GM23338 (cell line): ENCODE results near the gene OR52I2. TPM values are rescaled to one million over a fixed set of nuclear protein-coding genes. Genes with fewer than 3 reads are reported as not detected.
A peak's percentile ranks its signal among the peaks of the same experiment; 100 is the strongest.

Experiments used
- ATAC-seq: fragments of 200-7000 bp; cut with Tn5 transposase; 3 replicates; pipeline ENCODE4 v1.9.1; 2020
- DNase-seq: peaks from one replicate; pipeline ENCODE4 v3.0.0-alpha.2; 2015; ENCODE audit warnings: low spot score
- H2AFZ ChIP-seq: fragments of 200-600 bp; sonication (generic); 2 replicates; pipeline ENCODE4 v1.8.0; 2016; ENCODE audit warnings: antibody characterized with exemption, mild to moderate bottlenecking, moderate library complexity
- H3F3A ChIP-seq: fragments of 200-600 bp; sonication (generic); replicated peaks from 2 replicates; pipeline ENCODE4 v1.8.0; 2017; ENCODE audit warnings: antibody characterized with exemption, mixed run types, low read depth
- H3K27ac ChIP-seq: fragments of 200-600 bp; sonication (generic); 2 replicates; pipeline ENCODE4 v1.6.1; 2016; ENCODE audit warnings: low read depth
- H3K27me3 ChIP-seq: fragments of 200-600 bp; sonication (generic); 2 replicates; pipeline ENCODE4 v1.8.0; 2016; ENCODE audit warnings: mild to moderate bottlenecking, mixed run types, moderate library complexity; ENCODE audit not compliant: insufficient read depth
- H3K36me3 ChIP-seq: fragments of 200-600 bp; sonication (generic); 2 replicates; pipeline ENCODE4 v1.8.0; 2016; ENCODE audit warnings: mild to moderate bottlenecking; ENCODE audit not compliant: insufficient read depth
- H3K4me1 ChIP-seq: fragments of 200-600 bp; sonication (generic); 2 replicates; pipeline ENCODE4 v1.8.0; 2016; ENCODE audit warnings: mild to moderate bottlenecking, moderate library complexity; ENCODE audit not compliant: insufficient read depth
- H3K4me2 ChIP-seq: fragments of 200-600 bp; sonication (generic); 2 replicates; pipeline ENCODE4 v1.7.1; 2017; ENCODE audit warnings: mixed run types
- H3K4me3 ChIP-seq: fragments of 200-600 bp; sonication (generic); 2 replicates; pipeline ENCODE4 v1.6.1; 2016; ENCODE audit warnings: mixed run types
- H3K79me2 ChIP-seq: fragments of 200-600 bp; sonication (generic); replicated peaks from 2 replicates; pipeline ENCODE4 v1.8.0; 2017; ENCODE audit warnings: mild to moderate bottlenecking; ENCODE audit not compliant: insufficient read depth
- H3K9me2 ChIP-seq: fragments of 200-600 bp; sonication (generic); 2 replicates; pipeline ENCODE4 v1.8.0; 2017; ENCODE audit not compliant: insufficient read depth
- H4K20me1 ChIP-seq: fragments of 200-600 bp; sonication (generic); replicated peaks from 2 replicates; pipeline ENCODE4 v1.8.0; 2017; ENCODE audit warnings: mild to moderate bottlenecking; ENCODE audit not compliant: insufficient read depth
- H3K27ac Mint-ChIP-seq: 2 replicates; pipeline ENCODE4 v1.8.0; 2020; ENCODE audit warnings: inconsistent platforms, mild to moderate bottlenecking, moderate library complexity, mixed read lengths
- H3K27me3 Mint-ChIP-seq: 3 replicates; pipeline ENCODE4 v1.8.0; 2022; ENCODE audit warnings: low read depth, mild to moderate bottlenecking, moderate library complexity, mixed read lengths, inconsistent platforms; ENCODE audit not compliant: insufficient read depth, poor library complexity
- H3K36me3 Mint-ChIP-seq: 3 replicates; pipeline ENCODE4 v1.8.0; 2021; ENCODE audit warnings: low read depth, mild to moderate bottlenecking, inconsistent platforms, moderate library complexity, mixed read lengths
- H3K4me1 Mint-ChIP-seq: 3 replicates; pipeline ENCODE4 v1.8.0; 2020; ENCODE audit warnings: mild to moderate bottlenecking, inconsistent platforms, mixed read lengths
- H3K4me3 Mint-ChIP-seq: 3 replicates; pipeline ENCODE4 v1.8.0; 2021; ENCODE audit warnings: moderate library complexity, mild to moderate bottlenecking, inconsistent platforms, mixed read lengths
- H3K9me3 Mint-ChIP-seq: 3 replicates; pipeline ENCODE4 v1.8.0; 2020; ENCODE audit warnings: moderate library complexity, mild to moderate bottlenecking, inconsistent platforms, mixed read lengths
- CREB1 ChIP-seq: fragments of 250-450 bp; sonication (Bioruptor Pico); IDR thresholded peaks from 2 replicates; pipeline ENCODE4 v1.5.0; 2020; ENCODE audit warnings: low read depth, mild to moderate bottlenecking, moderate library complexity
- EZH2 ChIP-seq: fragments of 200-600 bp; sonication (generic); IDR thresholded peaks from one replicate; pipeline ENCODE4 v1.8.0; 2017; ENCODE audit warnings: antibody characterized with exemption, mild to moderate bottlenecking, low read depth; ENCODE audit not compliant: unreplicated experiment
- EZH2phosphoT487 ChIP-seq: fragments of 200-600 bp; sonication (generic); IDR thresholded peaks from one replicate; pipeline ENCODE4 v1.8.1; 2018; ENCODE audit warnings: antibody characterized with exemption; ENCODE audit not compliant: unreplicated experiment
- JUNB ChIP-seq: IDR thresholded peaks from one replicate; pipeline ENCODE4 v1.6.1; 2016; ENCODE audit warnings: antibody characterized with exemption; ENCODE audit not compliant: unreplicated experiment
- NANOG ChIP-seq: IDR thresholded peaks from 2 replicates; pipeline ENCODE4 v1.6.1; 2016; ENCODE audit warnings: antibody characterized with exemption, borderline replicate concordance
- POLR2AphosphoS5 ChIP-seq: IDR thresholded peaks from 2 replicates; pipeline ENCODE4 v1.6.1; 2016; ENCODE audit warnings: antibody characterized with exemption, low read depth
- STAT1 ChIP-seq: IDR thresholded peaks from one replicate; pipeline ENCODE4 v1.6.1; 2016; ENCODE audit warnings: antibody characterized with exemption; ENCODE audit not compliant: unreplicated experiment
- ZNF114 ChIP-seq: fragments of 250-450 bp; sonication (Bioruptor Pico); IDR thresholded peaks from 2 replicates; pipeline ENCODE4 v1.5.0; 2020; ENCODE audit warnings: mild to moderate bottlenecking, moderate library complexity
- ZNF331 ChIP-seq: fragments of 250-450 bp; sonication (Bioruptor Pico); IDR thresholded peaks from 2 replicates; pipeline ENCODE4 v1.5.0; 2020; ENCODE audit warnings: low read depth, mild to moderate bottlenecking, moderate library complexity
- polyA plus RNA-seq: library from polyadenylated mRNA; unstranded; fragments of >200 nt; fragmentation: Nextera tagmentation; extraction: Ambion mirVana; gene quantifications from 2 replicates; pipeline ENCODE4 v1.2.1, GENCODE V29; 2016
- total RNA-seq: library from RNA; depleted of rRNA; stranded (reverse); fragments of >200 nt; shearing (Covaris generic); gene quantifications from 2 replicates; pipeline ENCODE4 v1.2.3, GENCODE V29; 2014
- TF ChIP-seq, protein P1 (sequence below): fragments of 250-450 bp; sonication (Bioruptor Pico); IDR thresholded peaks from 2 replicates; pipeline ENCODE4 v1.5.0; 2020; ENCODE audit warnings: mild to moderate bottlenecking, moderate library complexity
- TF ChIP-seq, protein P2 (sequence below): IDR thresholded peaks from 2 replicates; pipeline ENCODE4 v1.6.1; 2016; ENCODE audit warnings: antibody characterized with exemption
- TF ChIP-seq, protein P3 (sequence below): IDR thresholded peaks from one replicate; pipeline ENCODE4 v1.6.1; 2018; ENCODE audit warnings: antibody characterized with exemption; ENCODE audit not compliant: unreplicated experiment
- TF ChIP-seq, protein P4 (sequence below), 2 experiments: fragments of 200-600 bp in 1 of 2; sonication (generic) in 1 of 2; conservative IDR thresholded peaks; 2 replicates each; pipeline versions ENCODE4 v1.5.1 to v1.6.1; 2016 to 2017; ENCODE audit warnings: antibody characterized with exemption in 2 of 2, low read depth in 2 of 2, mild to moderate bottlenecking in 2 of 2, moderate library complexity in 1 of 2

OR52I2 gene
- total and polyA plus RNA-seq, 2 experiments from 2014 or later = 0.03 TPM; not detected in 1

DNA sequence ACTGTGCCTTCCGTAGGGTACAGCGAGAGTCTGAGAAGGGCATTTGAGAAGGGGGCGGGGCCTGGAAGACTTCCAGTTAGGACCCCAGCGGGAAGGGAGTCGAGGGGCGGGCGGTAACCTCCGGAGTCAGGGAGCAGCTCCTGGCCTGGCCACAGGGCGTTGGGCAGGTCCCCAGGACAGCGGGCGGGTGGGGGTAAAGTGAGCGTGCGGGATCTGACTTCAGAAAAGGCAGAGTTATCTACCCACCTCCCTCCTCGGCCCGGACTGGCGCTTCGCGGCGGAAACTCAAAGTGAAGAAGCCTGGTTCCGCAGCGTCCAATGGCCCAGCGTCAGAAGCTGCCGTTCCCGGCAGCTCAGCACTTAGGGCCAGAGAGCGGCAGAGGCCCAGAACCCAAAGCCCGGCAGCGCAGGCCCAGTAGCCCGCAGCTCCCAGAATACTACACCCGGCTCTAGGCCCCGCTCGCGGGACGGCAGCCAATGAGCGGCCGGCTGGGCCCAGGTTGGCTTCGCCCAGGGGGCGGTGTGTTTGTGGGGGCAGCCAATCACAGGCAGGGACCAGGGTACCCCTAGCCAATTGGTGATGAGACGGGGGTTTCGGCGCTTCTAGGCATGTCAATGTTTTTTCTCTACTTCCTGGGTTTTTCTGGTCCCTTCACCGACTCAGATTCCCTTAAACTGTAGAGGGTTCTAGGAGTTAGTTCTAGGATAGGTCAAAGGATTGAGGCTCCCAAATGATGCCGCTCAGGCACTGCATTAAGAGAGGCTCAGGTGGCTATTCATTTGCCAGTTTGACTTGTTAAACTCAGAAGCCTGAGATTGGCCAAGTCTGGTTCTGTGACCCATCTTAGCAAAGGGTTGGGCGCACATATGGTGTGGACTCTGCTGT, 26.5 kb downstream of the OR52I2 start, which contains the start of gene TRIM68:
Gene TRIM68 (minus strand): TSS at position 451 of the 886 bp plus-strand sequence. CDS start 2,727 bp downstream, outside the sequence.
- peak within 1 kb of the TSS; percentile 93; the same call in 1 of the 2 replicates for H2AFZ ChIP-seq
- Mint-ChIP-seq H3K9me3 (no peaks in the 10 kb centered on the region), H3K27me3 (peaks cover 4% of the 10 kb centered on the region), H3K4me1 (peaks cover 6% of the 10 kb centered on the region; the same call in 2 of the 3 replicates), H3K36me3 (no peaks in the 10 kb centered on the region), H3K27ac (peak within 1 kb of the TSS; percentile 82), H3K4me3 (peak within 1 kb of the TSS; percentile 89)
- no peaks in the 10 kb centered on the region for H3F3A ChIP-seq
- no peaks in the 10 kb centered on the region for H3K36me3 ChIP-seq
- H3K27ac ChIP-seq = peak within 1 kb of the TSS; percentile 33
- no peaks in the 10 kb centered on the region for H3K27me3 ChIP-seq
- DNase-seq (peak; percentile 96), ATAC-seq (peak; percentile 99)
- H3K4me3 ChIP-seq = peak within 1 kb of the TSS; percentile 59
- no peaks in the 10 kb centered on the region for H3K79me2 ChIP-seq
- peaks cover 6% of the 10 kb centered on the region for H3K4me1 ChIP-seq
- peaks cover 8% of the 10 kb centered on the region; the same call in 1 of the 2 replicates for H3K9me2 ChIP-seq
- no peaks in the 10 kb centered on the region for H4K20me1 ChIP-seq
- TF ChIP-seq CREB1 (CRISPR knock-in tag) (no peak), POLR2AphosphoS5 (peak; percentile 53), ZNF114 (CRISPR knock-in tag) (peak; percentile 29; the same call in 1 of the 2 replicates), EZH2 (no peak), STAT1 (no peak), NANOG (no peak), EZH2phosphoT487 (no peak), JUNB (no peak), ZNF331 (CRISPR knock-in tag) (no peak)
- TF ChIP-seq, protein P1, sequence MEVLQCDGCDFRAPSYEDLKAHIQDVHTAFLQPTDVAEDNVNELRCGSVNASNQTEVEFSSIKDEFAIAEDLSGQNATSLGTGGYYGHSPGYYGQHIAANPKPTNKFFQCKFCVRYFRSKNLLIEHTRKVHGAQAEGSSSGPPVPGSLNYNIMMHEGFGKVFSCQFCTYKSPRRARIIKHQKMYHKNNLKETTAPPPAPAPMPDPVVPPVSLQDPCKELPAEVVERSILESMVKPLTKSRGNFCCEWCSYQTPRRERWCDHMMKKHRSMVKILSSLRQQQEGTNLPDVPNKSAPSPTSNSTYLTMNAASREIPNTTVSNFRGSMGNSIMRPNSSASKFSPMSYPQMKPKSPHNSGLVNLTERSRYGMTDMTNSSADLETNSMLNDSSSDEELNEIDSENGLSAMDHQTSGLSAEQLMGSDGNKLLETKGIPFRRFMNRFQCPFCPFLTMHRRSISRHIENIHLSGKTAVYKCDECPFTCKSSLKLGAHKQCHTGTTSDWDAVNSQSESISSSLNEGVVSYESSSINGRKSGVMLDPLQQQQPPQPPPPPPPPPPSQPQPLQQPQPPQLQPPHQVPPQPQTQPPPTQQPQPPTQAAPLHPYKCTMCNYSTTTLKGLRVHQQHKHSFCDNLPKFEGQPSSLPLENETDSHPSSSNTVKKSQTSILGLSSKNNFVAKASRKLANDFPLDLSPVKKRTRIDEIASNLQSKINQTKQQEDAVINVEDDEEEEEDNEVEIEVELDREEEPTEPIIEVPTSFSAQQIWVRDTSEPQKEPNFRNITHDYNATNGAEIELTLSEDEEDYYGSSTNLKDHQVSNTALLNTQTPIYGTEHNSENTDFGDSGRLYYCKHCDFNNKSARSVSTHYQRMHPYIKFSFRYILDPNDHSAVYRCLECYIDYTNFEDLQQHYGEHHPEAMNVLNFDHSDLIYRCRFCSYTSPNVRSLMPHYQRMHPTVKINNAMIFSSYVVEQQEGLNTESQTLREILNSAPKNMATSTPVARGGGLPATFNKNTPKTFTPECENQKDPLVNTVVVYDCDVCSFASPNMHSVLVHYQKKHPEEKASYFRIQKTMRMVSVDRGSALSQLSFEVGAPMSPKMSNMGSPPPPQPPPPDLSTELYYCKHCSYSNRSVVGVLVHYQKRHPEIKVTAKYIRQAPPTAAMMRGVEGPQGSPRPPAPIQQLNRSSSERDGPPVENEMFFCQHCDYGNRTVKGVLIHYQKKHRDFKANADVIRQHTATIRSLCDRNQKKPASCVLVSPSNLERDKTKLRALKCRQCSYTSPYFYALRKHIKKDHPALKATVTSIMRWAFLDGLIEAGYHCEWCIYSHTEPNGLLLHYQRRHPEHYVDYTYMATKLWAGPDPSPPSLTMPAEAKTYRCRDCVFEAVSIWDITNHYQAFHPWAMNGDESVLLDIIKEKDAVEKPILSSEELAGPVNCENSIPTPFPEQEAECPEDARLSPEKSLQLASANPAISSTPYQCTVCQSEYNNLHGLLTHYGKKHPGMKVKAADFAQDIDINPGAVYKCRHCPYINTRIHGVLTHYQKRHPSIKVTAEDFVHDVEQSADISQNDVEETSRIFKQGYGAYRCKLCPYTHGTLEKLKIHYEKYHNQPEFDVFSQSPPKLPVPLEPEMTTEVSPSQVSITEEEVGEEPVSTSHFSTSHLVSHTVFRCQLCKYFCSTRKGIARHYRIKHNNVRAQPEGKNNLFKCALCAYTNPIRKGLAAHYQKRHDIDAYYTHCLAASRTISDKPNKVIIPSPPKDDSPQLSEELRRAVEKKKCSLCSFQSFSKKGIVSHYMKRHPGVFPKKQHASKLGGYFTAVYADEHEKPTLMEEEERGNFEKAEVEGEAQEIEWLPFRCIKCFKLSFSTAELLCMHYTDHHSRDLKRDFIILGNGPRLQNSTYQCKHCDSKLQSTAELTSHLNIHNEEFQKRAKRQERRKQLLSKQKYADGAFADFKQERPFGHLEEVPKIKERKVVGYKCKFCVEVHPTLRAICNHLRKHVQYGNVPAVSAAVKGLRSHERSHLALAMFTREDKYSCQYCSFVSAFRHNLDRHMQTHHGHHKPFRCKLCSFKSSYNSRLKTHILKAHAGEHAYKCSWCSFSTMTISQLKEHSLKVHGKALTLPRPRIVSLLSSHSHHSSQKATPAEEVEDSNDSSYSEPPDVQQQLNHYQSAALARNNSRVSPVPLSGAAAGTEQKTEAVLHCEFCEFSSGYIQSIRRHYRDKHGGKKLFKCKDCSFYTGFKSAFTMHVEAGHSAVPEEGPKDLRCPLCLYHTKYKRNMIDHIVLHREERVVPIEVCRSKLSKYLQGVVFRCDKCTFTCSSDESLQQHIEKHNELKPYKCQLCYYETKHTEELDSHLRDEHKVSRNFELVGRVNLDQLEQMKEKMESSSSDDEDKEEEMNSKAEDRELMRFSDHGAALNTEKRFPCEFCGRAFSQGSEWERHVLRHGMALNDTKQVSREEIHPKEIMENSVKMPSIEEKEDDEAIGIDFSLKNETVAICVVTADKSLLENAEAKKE (CRISPR knock-in tag) = no peak; the same call in 1 of the 2 replicates
- TF ChIP-seq, protein P2, sequence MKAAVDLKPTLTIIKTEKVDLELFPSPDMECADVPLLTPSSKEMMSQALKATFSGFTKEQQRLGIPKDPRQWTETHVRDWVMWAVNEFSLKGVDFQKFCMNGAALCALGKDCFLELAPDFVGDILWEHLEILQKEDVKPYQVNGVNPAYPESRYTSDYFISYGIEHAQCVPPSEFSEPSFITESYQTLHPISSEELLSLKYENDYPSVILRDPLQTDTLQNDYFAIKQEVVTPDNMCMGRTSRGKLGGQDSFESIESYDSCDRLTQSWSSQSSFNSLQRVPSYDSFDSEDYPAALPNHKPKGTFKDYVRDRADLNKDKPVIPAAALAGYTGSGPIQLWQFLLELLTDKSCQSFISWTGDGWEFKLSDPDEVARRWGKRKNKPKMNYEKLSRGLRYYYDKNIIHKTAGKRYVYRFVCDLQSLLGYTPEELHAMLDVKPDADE = no peak
- TF ChIP-seq, protein P3, sequence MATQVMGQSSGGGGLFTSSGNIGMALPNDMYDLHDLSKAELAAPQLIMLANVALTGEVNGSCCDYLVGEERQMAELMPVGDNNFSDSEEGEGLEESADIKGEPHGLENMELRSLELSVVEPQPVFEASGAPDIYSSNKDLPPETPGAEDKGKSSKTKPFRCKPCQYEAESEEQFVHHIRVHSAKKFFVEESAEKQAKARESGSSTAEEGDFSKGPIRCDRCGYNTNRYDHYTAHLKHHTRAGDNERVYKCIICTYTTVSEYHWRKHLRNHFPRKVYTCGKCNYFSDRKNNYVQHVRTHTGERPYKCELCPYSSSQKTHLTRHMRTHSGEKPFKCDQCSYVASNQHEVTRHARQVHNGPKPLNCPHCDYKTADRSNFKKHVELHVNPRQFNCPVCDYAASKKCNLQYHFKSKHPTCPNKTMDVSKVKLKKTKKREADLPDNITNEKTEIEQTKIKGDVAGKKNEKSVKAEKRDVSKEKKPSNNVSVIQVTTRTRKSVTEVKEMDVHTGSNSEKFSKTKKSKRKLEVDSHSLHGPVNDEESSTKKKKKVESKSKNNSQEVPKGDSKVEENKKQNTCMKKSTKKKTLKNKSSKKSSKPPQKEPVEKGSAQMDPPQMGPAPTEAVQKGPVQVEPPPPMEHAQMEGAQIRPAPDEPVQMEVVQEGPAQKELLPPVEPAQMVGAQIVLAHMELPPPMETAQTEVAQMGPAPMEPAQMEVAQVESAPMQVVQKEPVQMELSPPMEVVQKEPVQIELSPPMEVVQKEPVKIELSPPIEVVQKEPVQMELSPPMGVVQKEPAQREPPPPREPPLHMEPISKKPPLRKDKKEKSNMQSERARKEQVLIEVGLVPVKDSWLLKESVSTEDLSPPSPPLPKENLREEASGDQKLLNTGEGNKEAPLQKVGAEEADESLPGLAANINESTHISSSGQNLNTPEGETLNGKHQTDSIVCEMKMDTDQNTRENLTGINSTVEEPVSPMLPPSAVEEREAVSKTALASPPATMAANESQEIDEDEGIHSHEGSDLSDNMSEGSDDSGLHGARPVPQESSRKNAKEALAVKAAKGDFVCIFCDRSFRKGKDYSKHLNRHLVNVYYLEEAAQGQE = no peak
- TF ChIP-seq, protein P4, sequence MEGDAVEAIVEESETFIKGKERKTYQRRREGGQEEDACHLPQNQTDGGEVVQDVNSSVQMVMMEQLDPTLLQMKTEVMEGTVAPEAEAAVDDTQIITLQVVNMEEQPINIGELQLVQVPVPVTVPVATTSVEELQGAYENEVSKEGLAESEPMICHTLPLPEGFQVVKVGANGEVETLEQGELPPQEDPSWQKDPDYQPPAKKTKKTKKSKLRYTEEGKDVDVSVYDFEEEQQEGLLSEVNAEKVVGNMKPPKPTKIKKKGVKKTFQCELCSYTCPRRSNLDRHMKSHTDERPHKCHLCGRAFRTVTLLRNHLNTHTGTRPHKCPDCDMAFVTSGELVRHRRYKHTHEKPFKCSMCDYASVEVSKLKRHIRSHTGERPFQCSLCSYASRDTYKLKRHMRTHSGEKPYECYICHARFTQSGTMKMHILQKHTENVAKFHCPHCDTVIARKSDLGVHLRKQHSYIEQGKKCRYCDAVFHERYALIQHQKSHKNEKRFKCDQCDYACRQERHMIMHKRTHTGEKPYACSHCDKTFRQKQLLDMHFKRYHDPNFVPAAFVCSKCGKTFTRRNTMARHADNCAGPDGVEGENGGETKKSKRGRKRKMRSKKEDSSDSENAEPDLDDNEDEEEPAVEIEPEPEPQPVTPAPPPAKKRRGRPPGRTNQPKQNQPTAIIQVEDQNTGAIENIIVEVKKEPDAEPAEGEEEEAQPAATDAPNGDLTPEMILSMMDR (conservative IDR thresholded peaks at IDR 0.05; ENCODE audit: low read depth in 2 of 2) = no peak
- H3K4me2 ChIP-seq = peak within 1 kb of the TSS; percentile 84
